IPS-NIHi7 (cell line): ENCODE results near the gene FN3K.
A peak's percentile ranks its signal among the peaks of the same experiment; 100 is the strongest.
"Not testable (repeated sequence)": the region's sequence is repeated elsewhere in the genome, so short reads cannot be mapped to it uniquely, and the experiment has no call there.

Experiments used
- DNase-seq: peaks from one replicate; pipeline ENCODE4 v3.0.0; 2012; ENCODE audit warnings: mixed read lengths; ENCODE audit errors: extremely low spot score

The FN3K gene

DNA sequence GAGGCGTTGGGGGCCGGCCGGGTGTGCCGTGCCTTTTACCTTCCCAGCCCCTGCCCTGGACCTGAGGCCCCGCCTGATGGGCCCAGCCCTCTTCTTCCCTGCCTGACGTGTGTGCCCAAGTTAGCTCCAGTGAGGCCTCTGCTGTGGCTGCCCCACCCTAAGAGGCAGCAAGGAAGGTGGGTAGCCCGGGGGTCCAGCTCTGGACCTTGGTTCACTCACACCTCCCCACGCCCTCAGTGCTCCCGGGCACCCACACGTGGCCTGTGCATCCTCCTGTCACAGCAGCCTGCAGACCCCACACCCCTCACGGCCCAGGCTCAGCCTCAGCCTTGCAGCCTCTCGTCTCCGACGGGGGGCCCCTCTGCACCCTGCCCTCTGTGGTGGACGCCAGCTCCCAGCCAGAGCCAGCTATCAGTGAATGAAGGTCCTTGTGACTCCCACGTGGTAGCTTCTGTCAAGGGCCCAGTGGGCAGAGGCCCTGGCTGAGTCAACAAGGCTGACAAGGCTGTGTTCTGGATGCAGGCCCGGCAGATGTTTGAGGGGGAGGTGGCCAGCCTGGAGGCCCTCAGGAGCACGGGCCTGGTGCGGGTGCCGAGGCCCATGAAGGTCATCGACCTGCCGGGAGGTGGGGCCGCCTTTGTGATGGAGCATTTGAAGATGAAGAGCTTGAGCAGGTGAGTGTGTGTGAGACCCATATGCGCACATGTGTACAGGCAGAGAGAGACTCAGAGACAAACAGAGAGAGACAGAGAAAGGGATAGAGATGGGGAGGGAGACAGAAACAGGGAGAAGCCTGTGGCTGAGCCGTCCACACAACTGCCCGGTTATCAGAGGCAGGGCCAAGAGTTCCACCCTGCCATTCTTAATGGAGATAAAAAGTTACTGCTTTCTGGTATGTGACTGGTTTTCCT is 2.8 kb downstream of the FN3K start:
- no peak for DNase-seq

DNA sequence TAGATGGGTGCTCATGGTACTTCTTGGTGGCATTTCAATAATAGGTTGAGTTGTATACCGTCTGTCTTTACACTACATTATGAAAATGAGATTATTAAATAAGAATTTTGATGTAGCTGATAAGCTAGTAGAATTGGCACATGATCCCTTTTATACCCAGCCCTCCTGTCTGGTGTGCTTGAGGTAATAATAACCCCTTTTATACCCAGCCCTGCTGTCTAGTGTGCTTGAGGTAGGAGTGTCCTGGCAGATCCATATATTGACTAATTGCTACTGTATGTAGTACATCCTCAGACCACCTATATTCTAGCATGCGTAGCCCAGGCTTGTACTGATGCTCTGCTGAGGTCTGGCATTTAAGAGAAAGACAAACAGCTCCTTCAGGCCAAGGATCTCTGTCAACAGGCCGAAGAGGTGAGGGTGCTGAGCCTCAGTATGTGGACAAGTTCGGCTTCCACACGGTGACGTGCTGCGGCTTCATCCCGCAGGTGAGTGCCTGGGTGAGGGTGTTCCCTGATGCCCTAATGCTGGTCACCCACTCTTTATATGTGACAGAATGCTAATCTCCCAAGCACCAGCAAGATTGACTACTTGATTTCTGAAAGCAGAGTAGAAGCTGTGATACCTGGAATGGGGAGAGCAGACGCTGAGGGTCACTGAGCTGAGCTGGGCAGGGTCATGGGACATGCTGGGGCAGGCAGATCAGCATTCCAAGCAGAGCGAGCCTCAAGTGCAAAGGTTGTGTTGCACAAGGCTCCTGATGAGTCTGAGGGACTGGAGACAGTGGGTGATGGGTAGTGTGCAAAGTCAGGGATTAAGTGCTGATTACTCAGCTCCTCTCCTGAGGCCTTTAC is 5.7 kb downstream of the FN3K start:
- DNase-seq, result no peak

DNA sequence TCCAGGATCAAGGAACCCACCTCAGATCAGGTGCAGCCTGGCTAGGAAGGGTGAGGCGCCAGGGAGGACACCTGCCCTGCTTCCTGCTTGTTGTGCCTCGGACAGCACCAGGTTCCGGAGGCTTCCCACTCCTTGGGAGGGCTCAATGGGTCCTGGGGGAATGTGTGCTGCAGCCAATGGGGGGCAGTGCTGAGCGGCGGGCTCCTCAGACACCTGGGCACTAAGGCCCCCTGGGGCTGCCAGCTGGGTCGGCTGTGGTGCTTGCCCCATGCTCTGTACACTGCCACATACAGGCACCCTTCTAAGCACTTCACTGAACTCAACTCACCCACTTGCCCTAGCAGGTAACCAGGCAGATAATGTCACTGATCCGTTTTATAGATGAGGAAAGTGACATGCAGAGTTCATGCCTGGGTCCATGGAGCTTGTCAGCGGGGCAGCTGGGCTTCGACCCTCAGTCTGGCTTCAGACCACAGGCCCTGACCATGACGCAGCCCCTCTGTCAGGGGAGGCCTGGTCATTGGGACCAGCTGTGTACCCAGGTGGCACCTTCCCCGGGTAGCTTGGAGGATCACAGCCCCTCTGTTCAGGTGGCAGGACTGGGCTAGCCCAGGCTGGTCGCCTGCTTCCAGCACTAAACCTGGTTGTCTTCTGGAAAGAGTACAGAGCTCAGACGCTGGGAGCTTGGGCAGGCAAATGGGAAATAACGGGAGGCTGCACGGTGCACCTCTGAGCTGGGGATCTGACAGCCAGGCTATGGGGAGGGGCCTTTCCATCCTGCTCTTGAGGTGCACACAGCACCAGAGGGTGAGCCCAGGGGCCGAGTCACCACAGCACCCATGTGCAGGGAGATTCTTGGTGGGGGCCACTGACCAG is 8.2 kb downstream of the FN3K start:
- no peak for DNase-seq

DNA sequence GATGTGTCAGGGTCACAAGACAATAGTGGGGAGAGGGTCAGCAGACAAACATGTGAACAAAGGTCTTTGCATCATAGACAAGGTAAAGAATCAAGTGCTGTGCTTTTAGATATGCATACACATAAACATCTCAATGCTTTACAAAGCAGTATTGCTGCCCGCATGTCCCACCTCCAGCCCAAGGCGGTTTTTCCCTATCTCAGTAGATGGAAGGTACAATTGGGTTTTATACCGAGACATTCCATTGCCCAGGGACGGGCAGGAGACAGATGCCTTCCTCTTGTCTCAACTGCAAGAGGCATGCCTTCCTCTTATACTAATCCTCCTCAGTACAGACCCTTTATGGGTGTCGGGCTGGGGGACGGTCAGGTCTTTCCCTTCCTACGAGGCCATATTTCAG is 9.3 kb downstream of the FN3K start:
- not testable (repeated sequence) for DNase-seq

DNA sequence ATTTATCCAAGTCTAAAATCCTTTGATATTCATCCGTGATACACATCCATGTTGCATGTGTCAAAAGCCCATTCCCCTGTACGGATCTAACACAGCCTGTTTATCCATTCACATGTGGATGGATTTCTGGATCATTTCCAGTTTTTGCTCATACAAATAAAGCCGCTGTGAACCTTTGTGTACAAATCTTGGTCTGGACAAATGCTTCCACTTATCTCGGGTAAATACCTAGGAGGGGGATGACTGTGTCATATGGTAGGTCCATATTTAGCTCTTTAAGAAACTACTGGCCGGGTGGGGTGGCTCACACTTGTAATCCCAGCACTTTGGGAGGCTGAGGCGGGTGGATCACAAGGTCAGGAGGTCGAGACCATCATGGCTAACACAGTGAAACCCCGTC is 10.1 kb downstream of the FN3K start:
- DNase-seq, result no peak

DNA sequence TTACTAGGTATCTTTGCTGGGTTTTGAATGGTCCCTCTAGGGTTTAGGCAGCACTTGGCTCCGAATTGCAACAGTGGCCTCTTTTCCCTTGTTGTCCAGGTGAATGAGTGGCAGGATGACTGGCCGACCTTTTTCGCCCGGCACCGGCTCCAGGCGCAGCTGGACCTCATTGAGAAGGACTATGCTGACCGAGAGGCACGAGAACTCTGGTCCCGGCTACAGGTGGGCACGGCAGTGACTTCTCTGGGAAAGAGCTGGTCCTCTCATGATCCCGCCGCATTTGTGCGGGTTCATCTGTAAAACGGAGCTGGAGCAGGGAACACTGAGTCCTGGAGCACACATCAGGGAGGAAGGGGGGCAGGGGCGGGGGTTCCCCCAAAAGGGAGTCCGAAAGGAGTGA is 13.3 kb downstream of the FN3K start:
- DNase-seq, result no peak

DNA sequence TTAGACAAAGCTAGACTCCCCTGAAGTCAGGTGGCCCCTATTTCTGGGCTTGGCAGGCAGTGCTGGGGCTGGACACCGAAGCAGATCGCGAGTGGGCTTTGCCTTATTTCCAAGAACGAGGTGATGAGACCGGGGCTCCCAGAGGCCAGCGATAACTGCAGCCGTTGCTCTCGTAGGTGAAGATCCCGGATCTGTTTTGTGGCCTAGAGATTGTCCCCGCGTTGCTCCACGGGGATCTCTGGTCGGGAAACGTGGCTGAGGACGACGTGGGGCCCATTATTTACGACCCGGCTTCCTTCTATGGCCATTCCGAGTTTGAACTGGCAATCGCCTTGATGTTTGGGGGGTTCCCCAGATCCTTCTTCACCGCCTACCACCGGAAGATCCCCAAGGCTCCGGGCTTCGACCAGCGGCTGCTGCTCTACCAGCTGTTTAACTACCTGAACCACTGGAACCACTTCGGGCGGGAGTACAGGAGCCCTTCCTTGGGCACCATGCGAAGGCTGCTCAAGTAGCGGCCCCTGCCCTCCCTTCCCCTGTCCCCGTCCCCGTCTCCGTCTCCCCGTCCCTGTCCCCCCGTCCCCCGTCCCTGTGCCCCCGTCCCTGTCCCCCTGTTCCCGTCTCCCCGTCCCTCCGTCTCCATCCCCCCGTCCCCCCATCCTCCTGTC is 15.0 kb downstream of the FN3K start:
- no peak for DNase-seq

DNA sequence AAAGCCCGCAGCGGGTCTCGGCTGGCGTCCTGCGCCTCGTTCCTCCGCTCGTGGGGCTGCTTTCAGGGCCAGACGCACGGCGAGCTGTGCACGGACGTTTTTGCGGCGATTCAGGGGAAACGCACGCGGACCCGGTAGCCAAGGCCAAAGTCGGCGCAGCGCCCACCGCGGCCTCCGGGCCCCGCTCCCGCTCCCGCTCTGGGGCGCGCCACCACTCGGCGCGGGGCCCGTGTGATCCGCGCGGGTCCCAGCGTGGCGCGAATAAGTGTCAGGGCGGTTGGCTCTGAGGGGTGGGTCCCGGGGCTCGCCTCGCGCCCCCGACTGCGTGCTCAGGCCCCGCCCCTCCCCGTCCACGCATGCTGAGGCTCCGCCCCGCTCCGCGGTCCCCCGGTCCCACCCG is 15.8 kb downstream of the FN3K start:
- no peak for DNase-seq

DNA sequence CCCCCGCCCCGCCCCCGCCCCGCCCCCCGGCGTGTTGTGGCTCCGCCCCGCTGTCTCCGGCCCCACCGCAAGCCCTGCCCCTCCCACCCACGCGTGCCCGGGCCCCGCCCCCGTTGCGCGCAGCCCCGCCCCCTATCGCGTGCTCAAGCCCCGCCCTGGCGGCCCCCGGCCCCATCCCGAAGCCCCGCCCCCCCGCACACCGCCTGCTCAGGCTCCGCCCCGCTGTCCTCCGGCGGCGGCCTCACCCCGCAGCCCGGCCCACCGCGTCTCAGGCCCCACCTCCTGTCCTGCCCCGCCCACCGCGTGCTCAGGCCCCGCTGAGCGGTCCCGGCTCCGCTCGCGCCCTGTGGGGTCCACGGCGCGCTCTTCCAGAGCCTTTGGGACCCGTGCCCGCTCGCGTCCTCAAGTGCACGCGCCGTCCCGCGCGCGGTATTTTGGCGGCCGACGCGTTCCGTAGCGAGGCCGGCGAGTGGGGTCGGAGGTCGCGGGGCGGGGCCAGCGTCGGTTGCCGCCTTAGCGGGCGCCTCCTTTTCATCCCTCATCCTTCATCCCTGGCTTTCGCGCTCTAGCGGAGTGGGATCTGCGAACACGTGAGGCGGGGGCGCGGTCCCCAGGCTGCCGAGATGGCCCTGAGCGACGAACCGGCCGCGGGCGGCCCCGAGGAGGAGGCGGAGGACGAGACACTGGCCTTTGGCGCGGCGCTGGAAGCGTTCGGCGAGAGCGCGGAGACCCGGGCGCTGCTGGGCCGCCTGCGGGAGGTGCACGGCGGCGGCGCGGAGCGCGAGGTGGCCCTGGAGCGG is 16.4 kb downstream of the FN3K start, which contains the start of gene TBCD:
TSS of gene TBCD (plus strand) at position 495 of the 800 bp plus-strand sequence. CDS start at position 624, 129 bp downstream.
- peak; percentile 97 for DNase-seq

DNA sequence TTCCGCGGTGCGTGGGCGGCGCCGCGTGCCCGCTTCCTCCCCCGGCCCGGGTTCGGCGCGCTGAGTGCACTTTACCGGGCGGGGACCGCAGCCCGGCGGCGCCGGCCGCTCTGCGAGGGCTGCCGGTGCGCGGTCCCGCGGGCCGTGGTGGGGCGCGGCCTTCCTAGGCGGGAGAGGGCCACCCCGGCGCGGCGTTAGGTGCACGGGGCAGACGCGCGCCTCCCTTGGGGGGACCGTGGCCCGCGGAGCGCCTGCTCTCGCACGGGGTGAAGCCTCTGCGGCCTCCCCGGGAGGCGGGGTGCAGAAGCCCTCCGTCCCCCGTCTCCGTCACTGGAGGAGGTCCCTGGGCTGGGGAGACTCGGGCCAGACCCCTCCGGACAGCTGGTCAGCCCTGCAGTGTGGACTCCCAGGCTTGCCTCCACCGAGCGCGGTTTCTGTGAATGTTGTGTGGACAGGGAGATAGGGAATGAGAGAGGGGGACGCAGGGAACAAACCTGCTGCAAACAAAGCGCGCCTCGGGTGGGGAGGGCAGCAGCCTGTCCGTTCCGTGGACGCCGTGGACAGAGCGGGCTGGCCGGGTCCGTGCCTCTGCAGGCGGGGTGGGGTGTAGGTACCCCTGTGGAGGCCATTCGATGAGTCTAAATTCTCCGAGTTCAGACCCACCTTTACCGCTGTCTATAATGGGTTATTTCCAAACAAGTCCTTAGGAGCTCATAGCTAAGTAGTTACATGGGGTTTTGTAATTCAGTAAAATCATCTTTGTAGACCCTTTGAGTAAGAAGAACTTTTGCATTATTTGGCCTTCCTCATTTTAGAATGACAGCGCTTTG is 17.2 kb downstream of the FN3K start:
- no peak for DNase-seq

DNA sequence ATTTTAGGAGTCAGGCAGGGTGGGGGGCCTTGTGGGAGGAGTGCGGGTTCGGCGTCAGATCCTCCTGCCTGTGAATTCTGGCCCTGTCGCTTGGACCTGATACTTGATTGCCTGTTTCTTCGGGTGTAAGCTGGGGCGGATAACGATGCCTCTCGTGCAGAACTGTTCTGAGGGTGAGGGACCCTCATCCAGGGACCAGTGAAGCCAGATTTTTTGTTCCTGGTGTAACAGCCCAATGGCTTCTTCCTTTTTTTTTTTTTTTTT is 17.7 kb downstream of the FN3K start:
- no peak for DNase-seq

DNA sequence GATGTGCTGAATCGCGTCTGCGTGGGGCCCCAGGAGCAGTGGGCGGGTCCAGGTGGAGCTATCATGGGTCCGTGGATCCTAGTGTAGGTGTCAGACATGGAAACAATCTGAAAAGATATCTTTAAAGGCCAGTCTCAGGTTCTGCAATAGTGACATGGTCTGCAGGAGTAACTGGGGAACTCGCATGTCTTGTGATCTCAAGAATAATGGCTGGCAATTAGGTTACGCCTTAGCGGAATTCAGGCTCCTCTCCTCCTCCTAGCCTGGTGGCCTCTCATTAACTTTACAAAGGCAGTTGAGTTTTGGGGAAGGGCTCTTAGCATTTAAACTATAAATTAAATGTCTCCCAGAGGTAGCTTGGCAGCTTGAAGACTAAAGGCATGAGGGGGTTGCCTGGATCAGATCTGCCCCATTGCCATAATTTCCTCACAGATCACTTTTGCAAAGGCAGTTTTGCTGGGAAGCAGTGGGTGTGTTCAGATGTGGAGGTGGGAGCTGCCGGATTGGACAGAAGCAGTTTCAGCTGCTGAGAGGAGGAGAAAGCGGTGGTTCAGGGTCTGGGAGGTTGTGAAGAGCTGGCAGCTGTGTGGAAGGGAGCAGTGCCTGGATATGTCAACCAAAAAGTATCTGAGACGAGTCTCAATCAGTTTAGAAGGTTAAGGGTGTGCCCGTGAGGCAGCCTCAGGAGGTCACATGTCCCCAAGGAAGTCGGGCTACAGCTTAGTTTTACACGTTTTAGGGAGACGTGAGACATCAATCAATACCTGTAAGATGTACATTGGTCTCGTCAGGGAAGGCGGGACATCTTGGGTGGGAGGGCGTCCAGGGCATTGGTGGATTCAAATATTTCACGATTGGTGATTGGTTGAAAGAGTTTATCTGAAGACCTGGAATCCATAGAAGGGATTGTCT is 19.1 kb downstream of the FN3K start:
- peak; percentile 61 for DNase-seq

DNA sequence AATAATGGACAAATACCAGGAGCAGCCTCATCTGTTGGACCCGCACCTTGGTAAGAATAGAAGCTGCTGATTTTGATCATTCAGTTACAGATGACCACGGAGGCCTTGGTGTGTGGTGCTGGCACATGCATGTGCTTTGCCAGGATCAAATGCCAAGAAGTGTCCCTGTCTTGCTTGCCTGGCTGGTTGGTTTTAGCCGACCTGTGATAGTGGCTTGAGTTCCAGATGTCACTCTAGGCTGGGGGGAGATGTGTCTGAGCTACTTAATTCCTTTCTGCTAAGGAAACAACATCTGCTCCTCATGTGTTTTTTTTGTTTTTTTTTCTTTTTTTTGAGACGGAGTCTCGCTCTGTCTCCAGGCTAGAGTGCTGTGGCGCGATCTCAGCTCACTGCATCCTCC is 20.8 kb downstream of the FN3K start:
- no peak for DNase-seq

DNA sequence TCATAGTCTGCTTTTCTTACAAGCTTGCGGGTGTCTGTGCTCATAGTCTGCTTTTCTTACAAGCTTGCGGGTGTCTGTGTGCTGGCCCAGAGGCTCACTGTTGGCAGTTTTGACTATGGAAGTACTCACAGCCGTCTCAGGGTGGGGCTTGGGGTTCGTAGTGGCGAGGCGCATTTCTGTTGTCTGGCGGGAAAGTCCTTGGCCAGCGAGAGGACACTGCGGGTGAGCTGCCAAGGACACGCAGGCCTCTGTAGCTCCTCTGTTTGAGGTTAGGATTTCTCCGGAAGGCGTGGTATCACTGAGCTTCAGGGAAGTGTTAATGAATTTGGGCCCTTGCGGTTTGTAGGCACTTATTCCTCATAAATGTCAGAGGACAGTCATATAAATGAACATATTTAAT is 30.0 kb downstream of the FN3K start:
- DNase-seq, result no peak

DNA sequence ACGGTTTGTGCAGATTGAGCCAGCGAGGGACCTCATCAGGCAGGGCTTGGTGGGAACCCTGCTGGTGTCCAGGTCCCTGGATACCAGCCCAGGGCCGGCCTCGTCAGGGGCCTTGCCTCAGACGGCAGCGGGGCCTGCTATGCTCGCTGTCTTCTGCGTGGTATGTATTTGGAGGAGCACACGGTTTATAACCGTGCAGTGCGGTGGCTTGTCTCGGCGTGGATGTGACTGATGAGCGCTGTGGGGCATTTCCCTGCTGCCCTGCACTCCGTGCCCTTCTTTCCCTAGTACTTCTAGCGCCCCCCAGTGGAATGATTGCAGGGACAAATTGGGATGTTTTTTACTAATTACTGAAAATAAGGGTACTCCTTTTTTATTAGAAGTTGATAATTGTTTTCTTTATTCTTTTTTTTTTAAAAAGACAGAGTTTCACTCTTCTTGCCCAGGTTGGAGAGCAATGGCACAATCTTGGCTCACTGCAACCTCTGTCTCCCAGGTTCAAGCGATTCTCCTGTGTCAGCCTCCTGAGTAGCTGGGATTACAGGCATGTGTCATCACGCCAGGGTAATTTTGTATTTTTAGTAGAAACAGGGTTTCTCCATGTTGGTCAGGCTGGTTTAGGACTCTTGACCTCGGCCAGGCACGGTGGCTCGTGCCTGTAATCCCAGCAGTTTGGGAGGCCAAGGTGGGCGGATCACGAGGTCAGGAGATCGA is 31.8 kb downstream of the FN3K start:
- peak; percentile 73 for DNase-seq

DNA sequence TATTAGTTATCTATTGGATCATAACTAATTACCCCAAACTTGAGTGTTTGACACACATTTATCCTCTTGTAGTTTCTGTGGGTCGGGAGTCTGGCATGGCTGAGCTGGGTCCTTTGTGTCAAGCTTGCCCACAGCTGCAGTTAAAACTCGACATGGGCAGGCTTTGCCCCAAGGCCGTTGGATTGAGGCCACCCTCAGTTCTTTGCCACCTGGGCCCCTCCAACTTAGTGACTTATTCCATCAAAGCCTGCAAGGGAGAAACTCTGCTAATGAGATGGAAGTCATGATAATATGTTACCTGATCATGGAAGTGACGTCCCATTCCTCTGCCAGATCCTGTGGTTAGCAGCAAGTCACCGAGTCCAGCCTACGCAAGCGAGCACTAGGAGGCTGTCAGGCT is 33.6 kb downstream of the FN3K start:
- DNase-seq, result no peak

DNA sequence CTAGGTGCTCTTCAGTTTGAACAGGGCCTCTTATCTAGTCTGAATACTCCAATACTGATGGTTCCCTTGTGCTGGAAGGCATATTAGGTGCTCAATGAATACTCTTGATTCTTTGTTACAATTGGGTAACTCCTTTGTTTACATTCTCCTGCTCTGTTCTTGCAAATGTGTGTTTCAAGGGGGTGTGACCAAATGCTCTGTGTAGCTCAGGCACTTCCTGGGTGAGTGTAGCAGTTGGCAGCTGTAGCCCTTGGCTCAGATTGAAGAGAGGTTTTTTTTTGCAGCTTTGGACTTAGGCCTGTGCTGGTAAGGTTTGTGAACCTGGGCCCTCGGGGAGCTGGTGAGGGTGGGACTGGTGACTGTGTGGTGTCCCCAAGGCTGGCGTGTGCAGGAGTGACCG is 36.6 kb downstream of the FN3K start:
- no peak for DNase-seq

DNA sequence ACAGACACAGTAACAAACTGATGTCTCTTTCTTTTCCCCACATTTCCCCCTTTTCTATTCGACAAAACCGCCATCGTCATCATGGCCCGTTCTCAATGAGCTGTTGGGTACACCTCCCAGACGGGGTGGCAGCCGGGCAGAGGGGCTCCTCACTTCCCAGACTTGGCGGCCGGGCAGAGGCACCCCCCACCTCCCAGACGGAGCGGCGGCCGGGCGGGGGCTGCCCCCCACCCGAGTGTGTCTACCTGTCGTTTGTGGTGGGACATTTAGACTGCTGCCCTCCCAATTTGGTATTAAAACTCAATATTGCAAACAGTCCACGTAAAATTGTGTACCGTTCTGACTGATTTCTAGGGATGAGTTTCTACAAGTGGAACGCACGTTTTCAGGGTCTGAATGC is 39.0 kb downstream of the FN3K start:
- not testable (repeated sequence) for DNase-seq
